GM18907 (cell line): Measurements from ENCODE around the gene DAPK2.

Experiments
- ATAC-seq: cut with Tn5 transposase; IDR thresholded peaks from one replicate; pipeline ENCODE4 v1.9.1; 2021; ENCODE audit warnings: mild to moderate bottlenecking, moderate library complexity; ENCODE audit not compliant: unreplicated experiment

Gene DAPK2

DNA sequence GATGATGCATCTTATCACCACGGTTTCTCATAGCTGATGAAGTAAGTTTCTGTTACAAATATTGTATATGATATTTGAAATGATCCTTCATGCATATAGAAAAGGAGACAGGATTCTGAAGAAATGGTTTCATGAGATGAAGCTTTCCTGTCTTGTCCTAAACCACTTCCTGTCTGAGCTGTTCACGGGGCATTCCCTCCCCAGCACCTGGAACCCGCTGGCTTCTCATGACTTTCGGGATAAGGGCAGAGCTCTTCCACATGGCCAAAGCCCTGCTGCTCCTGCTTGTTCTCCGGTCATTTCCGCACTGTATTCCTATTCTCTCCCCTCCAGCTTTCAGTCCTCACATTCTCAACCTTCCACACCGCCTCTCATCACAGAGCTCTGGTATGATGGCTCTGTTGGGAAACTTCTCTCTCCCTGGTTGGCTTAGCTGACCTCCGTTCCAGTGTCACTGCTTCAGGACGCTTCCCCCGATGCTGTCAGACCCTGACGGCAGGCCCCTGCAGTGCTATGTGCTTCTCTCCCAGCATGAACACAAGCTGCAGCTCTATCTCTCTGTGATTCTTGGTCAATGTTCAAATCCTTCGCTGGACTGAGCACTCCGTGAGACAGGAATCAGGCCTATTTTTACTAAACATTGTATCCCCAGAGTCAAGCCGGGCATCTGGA lies 125.6 kb downstream of the DAPK2 start:
- ATAC-seq = no peak

DNA sequence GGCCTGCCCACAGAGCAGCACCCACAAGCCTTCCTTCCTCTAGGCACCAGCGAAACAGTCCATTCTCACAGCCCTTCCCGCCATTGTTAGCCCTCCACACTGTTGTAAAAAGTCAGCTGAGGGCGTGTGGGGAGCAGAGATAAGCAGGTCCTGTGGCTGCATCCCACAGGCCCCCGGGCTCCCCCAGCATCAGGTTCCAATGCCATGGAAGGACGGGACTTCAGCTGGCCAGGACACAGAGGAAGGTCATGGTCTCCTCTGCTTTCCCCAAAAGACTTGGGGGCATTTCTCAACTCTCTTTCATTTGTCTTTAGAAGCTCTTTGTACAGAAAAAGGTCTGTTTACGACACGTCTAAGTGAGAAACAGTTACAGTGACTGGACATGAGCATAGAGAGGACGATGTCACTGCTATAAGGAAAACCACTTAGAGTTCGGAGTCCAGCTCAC lies 127.4 kb downstream of the DAPK2 start:
- ATAC-seq = no peak

DNA sequence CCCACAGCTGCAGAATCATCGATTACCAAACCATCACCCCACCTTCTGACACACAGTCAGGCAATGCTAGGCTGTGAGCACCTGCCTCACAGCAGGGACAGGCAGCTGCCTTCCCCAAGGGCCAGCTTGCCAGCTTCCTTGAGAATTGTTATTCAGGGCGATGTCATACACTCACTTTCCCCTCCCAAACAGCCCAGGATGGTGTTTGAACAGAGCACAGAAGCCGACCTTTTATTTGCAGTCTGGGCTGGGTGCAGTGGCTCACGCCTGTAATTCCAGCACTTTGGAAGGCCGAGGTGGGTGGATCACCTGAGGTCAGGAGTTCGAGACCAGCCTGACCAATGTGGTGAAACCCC lies 128.0 kb downstream of the DAPK2 start:
- no peak for ATAC-seq

DNA sequence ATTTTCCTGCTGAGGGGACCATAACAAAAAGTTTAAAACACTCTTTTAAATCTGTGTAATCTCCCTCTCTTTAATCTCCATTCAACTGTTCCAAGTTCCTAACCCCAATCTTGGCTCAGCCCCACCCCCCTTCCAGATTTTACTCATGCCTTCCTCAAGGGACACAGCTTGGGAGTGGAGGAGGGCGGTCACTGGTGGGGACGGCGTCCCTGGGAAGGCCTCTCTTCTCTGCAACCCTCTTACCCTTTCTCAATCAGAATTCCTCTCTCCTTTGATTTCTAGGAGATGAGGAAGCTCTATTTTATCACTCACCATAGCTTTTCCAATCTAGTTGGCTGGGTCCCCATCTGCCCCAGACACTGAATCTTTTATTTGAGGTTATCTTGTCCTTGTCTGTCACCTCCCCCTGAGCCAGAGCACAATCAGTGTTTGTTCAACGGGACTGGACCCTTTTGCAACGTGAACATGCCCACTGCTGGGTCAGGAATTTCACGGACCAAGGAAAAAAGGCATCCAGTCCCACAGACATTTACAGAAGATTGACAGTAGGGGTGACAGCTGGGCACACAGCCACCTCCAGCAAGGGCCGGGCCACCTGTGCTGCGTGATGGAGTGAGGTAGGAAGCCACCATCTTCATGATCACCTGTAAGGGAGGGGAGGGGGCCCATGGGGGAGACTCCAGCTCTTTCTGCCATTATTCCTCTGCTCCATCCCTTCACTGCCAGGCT lies 128.5 kb downstream of the DAPK2 start:
- no peak for ATAC-seq

DNA sequence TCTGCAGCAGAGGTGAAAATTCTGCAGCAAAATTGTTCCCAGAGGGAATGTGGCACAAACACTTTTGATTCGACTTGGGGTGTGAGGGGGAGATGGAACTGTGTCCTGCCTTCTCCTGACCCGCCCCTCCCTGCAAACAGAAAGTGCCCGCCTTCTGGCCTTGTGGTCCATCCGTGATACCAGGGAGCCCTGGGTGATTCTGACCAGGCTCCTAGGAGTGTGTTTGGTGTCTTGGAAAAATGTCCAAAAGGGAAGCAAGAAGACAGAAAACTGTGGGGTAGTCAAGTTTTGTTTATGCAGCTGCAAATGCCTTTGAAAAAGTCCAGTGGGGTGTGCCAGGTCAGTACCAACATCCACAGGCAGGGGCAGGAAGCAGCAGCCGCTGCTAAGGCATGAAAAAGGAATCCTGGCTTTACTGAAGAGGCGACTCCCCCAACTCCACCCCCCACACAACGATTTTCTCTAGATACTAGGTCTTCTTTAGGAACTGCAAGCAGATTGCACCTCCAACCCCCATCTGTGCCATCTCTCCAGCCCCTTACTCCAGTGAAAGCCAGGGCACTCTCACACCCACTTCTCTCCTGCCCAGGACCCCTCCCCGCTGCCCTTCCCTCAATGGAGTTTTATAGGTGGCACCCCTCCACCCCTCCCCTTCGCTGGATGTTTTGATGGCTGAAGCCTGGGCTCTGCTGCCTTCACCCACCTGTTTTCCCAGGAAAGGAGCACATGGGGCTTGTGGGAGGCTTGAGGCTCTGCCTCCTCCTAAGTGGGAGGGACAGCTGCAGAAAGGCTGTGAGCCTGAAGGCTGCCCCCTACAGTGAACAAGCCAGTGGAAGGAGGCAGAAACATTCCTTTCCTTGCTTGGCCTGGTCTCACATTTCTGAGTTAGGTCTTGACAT lies 130.2 kb downstream of the DAPK2 start:
- ATAC-seq = no peak

DNA sequence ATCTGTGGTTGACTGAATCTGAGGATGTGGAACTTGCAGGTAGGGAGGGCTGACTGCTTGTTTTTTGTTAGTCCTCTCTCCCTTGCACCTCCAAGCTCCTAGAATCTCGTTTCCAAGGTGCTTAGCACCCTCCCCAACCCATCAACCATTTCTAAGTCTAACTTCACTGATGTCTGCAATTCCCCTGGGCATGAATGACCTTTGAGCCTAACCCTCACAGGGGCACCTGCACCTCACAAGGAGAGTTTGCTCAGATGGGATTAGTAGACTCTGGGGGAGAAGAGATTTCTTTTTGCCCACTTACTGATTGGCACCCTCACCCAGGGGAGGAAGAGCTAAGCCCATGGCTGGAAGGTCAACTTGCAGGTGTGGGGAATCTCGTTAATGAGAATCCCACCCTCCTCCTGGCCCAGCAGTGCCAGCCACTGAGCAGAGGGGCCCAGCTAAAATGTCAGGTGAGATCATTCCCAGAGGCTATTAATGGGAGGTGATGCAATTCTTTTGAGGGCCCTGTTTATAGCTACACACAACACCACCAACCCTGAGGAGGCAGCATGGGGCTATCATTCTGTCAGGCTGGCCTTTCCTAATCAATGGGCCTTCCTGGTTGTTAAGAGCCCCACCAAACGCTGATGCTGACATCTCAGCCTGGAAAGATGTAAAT lies 130.9 kb downstream of the DAPK2 start:
- no peak for ATAC-seq

DNA sequence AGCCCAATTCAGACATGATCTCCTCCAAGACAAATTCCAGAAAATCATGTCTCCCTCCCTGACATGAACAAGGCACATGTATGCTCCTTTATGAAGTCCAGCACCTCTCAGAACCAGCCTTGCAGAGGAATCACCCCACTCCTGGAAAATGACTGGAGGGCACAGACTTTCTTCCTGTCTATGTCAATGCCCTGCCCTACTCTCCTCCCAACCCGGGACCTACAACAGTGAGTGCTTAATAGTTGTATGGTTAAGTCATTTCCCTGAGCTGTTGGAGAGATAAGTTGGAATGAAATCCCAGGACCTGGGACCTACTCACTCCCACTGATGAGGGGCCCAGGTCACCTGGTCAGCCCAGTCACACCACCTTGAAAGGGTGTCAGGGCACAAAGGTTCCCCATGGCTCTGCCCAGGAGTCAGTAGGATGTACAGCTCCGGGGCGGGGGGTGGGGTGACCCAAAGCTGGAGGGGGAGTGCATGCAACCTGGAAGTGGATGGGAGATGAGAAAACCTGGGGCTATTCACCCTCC lies 132.4 kb downstream of the DAPK2 start:
- no peak for ATAC-seq

DNA sequence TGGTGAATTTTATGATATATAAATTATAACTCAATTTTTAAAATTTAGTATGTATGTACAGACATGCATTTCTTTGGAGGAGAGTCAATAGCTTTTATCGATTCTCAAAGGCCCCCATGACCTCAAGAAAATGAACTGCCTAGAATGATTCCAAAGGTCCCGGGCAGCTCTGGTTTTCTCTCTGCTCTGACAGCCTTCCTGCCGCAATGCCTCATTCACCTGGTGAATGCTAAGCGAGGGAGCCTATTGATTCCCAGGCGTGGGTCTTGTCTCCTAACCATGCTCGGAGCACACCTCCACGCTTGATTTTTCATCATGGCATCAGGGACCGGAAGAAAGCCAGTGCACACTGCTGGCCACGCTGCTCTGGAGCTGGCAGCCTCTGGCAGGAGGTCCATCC lies 132.9 kb downstream of the DAPK2 start:
- ATAC-seq = no peak

DNA sequence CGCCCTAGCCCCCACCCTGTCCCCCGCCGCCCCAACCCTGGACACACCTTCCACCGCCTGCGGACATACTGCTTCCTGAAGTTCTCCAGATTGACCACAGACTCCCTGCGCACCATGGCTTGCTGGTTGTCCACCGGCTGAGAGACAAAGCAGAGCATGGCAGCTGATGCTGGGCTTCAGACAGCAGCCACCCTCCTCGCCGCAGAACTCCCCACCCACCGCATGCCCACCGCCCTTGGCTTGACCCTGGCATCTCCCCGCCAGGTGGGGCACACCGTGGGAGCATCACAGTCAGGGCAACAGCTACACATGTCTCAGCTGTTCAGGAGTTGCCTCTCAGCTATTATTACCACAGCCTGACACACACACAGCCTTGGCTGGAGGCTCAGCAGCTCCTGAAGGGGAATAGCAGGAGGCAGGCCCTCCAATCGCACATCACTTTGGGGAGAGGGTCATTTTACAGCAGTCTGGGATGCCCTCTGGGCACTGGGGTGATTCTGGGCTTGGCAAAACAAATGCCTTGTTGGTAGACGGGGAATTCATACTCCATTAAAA lies 134.1 kb downstream of the DAPK2 start:
- ATAC-seq = no peak

DNA sequence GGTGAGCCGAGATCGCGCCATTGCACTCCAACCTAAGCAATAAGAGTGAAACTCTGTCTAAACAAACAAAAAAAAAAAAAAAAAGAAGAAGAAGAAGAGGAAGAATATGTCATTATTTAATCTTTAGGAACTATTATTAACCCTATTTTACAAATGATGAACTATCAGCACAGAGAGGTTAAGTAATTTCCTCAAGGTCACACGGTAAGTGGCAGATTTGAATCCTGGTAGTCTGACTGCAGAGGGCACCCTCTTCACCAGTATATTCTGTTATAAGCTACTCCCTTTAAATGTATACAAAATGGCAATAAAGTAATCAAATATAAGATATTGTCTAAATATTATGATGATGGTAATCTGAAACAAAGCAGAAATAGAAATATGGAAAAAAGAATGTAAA lies 135.1 kb downstream of the DAPK2 start:
- ATAC-seq = no peak

DNA sequence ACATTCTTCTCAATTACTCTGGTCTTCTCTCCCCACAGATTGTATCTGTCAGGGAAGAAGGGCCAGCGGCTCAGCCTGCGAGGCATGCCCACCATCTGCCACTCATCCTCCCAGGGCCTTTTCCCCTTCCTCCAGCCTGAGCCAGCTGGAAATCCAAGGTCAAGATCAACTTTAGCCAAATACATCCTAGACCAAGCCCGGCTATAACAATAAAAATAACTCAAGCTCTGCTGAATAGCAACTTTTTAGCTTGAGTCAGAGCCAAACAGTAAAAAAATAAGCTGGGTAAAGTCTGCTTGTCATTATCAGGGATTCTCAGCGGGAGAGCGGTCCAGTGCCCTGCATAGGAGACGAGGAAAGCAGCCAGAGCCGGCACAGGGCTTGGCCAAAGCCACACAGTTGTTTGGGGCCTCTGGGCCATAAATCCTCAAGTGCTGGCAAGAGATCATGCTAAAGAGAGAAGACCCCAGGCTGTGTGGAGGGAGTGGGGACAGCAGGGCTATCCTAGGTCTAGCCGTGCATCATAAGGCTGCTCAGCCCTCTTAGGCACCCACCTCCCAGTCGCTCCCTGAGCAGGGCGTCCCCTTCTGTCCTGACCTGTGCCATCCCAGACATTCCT lies 136.4 kb downstream of the DAPK2 start:
- ATAC-seq = no peak

DNA sequence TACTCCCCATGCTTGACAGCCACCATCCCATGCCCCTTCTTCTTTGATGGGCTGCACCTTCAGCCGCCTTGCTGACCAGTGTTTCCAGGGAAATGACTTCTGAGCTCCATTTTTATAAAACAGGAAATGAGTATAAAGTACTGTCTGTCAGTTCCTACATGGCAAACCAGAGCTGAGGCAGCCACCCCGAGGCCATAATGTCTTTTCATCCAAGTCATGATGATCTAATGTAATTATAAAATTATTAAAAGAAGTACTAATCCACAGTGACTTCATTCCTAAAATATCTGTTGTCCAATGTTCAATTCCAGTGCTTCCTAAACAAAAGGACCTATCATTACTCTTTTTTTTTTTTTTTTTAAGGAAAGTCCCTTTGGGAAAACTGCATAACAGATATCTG lies 137.3 kb downstream of the DAPK2 start:
- no peak for ATAC-seq

DNA sequence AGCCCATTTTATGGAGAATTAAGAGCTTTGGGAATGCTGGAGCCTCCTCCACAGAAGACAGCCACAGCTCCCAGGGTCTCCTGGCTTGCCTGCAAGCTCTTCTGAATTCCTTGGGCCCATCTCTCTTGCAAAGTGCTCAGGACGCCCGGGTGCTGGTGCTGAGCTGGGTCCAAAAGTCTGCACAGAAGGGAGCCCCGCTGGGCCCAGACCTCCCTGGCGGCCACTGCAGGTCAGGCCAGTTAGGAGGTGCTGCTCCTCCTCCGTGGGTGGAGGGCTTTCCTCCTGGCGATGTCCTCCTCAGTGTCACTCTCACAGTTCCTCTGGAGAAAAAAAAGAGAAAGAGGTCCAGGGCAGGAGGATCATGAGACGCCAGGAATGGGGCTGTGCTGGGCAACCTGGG lies 138.0 kb downstream of the DAPK2 start:
- ATAC-seq = no peak

DNA sequence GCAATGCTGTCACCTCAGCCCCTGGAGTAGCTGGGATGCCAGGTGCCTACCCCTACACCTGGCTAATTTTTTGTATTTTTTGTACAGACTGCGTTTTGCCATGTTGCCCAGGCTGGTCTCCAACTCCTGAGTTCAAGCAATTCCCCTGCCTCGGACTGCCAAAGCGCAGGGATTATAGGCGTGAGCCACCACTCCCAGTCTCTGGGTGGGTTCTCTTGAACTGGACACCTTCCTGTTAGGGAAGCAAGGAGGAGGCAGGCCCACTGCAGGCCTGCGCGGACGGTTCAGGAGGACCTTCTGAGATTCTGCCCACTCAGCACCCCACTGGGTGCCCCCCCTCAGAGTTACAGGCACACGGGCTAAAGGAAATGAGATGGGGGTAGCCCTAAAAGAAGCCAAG lies 138.8 kb downstream of the DAPK2 start:
- ATAC-seq = no peak

DNA sequence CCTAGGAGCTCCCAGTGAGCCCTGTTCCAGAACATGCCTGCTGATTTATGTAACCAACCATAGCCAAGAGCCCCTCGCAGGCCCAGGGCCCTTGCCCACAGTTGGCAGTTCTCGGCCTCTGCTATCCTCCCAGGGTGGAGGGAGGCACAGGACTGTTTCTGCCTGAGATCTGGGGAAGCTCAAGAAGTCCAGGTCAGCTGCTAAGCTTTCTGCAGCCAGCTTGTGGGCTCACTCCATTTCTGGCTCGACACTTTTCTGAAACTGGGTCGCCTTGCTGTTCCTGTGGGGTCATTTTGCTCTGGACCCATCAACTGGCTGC lies 140.1 kb downstream of the DAPK2 start:
- no peak for ATAC-seq

DNA sequence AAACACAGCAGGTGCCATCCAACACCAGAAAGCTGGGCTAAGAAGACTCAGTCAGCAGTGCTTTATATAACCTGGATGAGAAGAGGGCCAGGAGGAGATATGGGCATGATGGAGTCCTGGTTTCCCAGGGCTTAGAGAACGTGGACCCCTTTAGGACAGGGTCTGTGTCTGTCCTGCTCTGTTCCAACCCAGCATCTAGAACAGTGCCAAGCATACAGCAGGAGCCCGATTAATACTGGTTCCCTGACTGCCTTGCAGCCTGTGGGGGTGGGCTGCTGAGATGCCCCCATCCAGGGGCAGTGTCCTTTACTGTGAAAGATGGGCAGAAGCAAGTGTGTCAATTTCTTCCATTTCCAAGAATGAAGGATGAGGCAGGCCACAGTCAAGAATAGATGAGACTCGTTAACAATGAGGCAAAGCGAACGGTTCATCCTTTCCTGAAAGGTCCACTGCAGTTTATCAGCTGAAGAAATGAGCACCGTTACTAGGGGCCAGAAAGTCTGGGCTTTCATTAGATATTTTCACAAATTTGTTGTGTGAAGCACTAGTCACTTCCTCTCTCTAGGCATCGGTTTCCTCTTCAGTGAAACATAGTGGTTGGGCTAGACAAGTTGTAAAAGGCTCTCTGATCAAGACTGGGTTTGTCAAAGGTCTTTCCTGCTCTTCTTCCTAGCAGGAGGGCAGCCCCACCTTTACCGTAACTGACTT lies 140.6 kb downstream of the DAPK2 start:
- no peak for ATAC-seq

DNA sequence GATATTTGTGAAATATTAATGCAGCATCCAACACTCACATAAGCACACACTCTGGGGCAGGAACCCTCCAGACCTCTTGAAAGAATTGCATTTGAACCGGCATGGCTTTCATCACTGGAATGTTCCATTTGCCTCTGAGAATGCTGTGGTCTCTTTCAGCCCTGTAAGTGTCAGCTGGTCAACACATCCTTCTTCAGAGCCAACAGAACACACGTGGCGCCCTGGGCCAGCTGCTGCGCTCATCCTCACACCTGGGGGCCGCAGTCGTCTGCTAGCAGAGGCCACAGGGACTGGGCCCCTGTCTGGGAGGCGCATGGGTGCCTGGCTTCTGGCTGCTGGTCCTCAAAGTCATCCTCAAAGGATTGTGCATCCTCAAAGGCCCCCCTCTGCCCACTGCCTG lies 141.2 kb downstream of the DAPK2 start:
- ATAC-seq = no peak

DNA sequence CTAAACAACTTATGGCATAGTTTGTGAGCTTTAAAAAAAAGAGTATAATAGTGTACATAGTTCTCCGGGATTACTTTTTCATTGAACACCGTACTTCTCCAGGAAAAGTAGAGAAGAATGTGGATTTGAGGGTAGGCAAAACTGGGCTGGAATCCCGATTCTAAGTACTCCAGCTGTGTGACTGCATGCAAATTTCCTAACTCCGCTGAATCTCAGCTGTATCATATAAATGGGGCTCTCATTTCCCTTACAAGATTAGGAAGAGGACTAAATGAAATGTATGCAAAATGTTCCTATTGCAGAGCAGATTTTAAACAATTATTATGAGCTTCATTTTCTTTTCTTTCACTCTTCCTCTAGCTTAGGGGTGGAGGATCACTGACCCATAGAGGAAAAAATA lies 142.2 kb downstream of the DAPK2 start:
- no peak for ATAC-seq

DNA sequence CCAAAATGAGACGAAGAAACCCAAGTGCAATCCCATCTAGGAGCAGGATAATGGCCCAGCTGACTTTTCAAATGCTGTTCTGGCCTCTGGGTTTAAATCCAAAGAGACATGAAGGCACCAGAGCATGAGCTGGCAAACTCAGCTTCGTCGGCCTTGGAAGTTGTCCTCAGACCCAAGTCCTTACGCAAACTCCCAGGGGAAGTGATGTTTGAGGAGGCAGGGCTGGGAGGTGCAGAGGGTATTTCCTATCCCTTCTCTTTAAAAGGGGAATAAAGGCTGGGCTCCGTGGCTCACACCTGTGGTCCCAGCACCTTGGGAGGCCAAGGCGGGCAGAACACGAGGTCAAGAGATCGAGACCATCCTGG lies 143.6 kb downstream of the DAPK2 start:
- ATAC-seq = no peak
